GM06990 (cell line): Measurements from ENCODE around the gene PCGF1.

Source experiments
- DNase-seq: peaks from one replicate; pipeline ENCODE4 v3.0.0-alpha.2; 2011; ENCODE audit not compliant: insufficient read length; ENCODE audit errors: extremely low read depth
- H3K27me3 ChIP-seq: replicated peaks from 2 replicates; pipeline ENCODE4 v1.6.0; 2011; ENCODE audit warnings: low read length; ENCODE audit not compliant: control insufficient read depth, insufficient read depth
- H3K36me3 ChIP-seq: 2 replicates; pipeline ENCODE4 v1.5.1; 2011; ENCODE audit warnings: low read length; ENCODE audit not compliant: control insufficient read depth, insufficient read depth
- H3K4me3 ChIP-seq: replicated peaks from 2 replicates; pipeline ENCODE4 v1.5.1; 2011; ENCODE audit warnings: low read depth, mild to moderate bottlenecking, control low read depth, low read length
- TF ChIP-seq, protein P1 (sequence below): IDR thresholded peaks from 2 replicates; pipeline ENCODE4 v1.5.1; 2011; ENCODE audit warnings: low read length, control low read depth, mild to moderate bottlenecking, inconsistent platforms; ENCODE audit not compliant: insufficient read depth, poor library complexity, severe bottlenecking

Gene PCGF1

DNA sequence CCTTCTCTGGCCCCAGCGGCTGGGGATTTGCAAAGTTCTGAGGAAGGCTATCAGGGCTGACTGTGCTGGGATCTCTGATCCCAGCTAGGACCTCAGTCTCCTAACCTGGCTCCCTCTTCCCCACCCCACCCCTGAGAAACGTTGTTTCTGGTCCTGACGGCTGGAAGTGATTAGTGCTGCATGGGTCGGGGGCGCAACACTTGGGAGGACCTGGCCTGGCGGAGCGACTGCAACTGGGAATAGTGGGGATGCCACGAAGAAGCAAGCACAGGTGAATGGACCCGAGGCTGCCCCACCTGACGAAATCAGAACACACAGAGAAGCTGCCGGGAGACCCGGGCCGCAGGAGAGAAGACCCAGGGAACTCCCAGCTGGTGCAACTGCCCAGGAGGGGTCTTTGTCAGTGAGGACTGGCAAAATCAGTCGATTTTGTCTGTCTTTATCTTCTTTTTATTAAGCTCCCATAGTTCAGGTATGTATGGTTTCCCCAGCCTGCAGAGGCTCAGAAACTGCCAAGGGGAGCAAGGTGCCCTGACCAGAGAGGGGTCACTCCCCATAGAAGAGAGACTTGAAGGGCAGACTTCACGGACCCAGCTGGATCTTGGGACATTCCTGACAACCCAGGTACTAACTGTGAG lies 7.4 kb downstream of the PCGF1 start:
- no peak for DNase-seq
- Histone ChIP-seq H3K4me3 (no peak overlapping the region), H3K36me3 (no peaks in the 10 kb centered on the region; the same call in 1 of the 2 replicates), H3K27me3 (peaks cover 2% of the 10 kb centered on the region)
- TF ChIP-seq, protein P1, sequence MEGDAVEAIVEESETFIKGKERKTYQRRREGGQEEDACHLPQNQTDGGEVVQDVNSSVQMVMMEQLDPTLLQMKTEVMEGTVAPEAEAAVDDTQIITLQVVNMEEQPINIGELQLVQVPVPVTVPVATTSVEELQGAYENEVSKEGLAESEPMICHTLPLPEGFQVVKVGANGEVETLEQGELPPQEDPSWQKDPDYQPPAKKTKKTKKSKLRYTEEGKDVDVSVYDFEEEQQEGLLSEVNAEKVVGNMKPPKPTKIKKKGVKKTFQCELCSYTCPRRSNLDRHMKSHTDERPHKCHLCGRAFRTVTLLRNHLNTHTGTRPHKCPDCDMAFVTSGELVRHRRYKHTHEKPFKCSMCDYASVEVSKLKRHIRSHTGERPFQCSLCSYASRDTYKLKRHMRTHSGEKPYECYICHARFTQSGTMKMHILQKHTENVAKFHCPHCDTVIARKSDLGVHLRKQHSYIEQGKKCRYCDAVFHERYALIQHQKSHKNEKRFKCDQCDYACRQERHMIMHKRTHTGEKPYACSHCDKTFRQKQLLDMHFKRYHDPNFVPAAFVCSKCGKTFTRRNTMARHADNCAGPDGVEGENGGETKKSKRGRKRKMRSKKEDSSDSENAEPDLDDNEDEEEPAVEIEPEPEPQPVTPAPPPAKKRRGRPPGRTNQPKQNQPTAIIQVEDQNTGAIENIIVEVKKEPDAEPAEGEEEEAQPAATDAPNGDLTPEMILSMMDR = no peak

DNA sequence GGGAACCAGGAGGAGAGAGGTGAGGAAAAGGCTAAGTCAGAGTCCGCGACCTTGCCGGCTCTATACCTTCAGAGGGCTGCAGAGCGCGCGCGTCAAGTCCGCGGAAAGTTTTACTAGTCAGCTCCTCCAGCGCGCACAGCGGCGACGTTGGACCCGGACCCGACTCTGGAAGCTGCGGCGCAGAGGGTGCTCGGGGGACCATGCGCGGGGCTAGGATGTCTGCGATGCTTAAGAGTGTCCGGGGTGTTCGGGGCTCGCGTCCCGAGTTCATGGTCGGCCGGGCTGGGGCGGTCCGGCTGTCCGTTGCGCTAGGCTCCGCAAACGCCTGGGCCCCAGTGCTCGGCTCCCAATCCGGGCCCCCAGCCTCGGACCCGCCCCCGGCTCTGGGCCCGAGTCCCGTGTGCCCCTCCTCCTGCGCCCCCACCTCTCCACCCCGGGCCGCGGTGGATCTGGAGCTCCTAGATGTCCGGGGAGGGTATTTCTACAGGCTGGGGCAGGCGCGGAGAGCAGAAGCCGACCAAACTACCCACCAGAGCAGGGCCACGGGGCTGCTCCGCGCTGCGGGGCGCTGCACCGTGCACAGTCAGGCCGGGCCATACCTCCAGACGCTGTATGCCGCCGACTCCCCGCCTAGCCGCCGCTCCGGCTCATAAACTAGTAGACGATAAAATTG lies 8.1 kb downstream of the PCGF1 start, which contains the start of gene LBX2:
TSS of gene LBX2 (minus strand) at position 337 of the 673 bp plus-strand sequence. CDS start at position 271, 66 bp downstream.
- H3K4me3 ChIP-seq = peak within 1 kb of the TSS; percentile 46
- DNase-seq = no peak
- TF ChIP-seq, protein P1 = no peak
- no peaks in the 10 kb centered on the region for H3K36me3 ChIP-seq
- H3K27me3 ChIP-seq = peaks cover 2% of the 10 kb centered on the region

DNA sequence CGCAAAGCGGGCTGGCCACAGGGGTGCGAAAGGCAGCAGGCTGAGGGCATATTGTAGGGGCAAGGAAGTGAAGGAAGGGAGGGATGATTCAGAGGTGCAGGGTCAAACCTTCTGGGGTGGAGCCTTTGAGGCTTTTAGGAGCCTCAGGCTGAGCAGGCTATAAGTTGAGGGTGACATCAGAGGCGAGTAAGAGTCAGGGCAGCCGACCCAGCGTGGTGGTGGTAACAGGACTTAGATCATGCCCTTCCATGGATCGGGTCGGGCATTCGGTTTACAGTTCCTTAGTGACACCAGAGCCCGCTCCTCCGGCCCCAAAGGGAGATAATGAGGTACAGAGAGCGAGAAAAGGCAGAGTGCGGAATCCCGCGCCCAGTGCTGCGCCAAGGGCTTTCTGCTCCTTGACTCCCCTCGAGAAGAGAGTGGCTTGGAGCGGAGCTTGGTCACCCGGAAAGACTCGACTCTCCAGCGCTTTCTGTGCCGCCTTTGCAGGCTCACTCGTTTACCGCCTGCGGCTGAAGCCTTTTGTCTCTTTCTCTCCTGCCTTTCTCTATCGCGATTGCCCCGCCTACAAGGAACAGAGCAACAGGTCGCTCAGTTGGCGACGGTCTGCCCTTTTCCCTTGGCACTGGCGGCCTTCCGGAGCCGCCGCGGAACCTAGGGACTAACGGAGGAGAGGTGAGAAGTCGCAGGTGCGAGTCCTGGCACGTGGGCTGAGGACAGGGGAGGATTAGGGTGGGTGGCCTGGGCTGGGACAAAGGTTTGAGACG lies 8.8 kb downstream of the PCGF1 start:
- DNase-seq = no peak
- peaks cover 2% of the 10 kb centered on the region for H3K27me3 ChIP-seq
- no peaks in the 10 kb centered on the region for H3K36me3 ChIP-seq
- peak overlapping the region; percentile 46 for H3K4me3 ChIP-seq
- TF ChIP-seq, protein P1 = no peak

DNA sequence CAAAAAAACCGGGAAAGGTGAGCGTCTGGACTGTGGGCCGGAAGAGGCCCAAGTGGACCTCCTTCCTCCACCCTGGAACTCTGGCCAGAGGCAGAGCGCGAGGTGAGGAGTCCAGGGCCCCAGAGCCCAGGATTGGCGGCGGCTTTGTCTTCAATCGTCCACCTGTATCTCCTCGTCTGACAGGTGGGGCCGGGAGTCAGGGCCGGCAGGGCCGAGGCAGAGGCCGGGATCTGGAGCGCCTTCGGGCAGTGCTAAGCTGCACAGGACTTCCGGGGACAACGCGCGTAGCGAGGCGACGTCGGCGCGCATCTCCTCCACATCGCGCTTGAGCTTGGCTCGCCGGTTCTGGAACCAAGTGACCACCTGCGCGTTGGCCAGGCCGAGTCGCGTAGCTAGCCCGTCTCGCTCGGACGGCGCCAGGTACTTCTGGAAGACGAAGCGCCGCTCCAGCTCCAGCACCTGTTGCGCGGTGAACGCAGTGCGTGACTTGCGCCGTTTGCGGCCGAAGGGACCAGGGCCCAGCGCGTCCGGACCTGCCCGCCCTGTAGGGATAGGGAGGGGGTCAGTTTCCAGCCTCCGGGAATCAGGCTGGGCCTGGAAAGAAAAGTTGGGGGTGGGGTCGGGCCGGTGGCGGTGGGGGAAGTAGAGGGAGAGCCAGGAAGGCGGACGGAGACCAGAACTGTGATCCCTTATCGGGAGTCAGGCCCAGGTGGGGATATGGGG lies 9.6 kb downstream of the PCGF1 start:
- Histone ChIP-seq H3K36me3 (peaks cover 3% of the 10 kb centered on the region; the same call in 1 of the 2 replicates), H3K27me3 (peaks cover 2% of the 10 kb centered on the region), H3K4me3 (peak overlapping the region; percentile 46)
- TF ChIP-seq, protein P1 = no peak
- DNase-seq = no peak

DNA sequence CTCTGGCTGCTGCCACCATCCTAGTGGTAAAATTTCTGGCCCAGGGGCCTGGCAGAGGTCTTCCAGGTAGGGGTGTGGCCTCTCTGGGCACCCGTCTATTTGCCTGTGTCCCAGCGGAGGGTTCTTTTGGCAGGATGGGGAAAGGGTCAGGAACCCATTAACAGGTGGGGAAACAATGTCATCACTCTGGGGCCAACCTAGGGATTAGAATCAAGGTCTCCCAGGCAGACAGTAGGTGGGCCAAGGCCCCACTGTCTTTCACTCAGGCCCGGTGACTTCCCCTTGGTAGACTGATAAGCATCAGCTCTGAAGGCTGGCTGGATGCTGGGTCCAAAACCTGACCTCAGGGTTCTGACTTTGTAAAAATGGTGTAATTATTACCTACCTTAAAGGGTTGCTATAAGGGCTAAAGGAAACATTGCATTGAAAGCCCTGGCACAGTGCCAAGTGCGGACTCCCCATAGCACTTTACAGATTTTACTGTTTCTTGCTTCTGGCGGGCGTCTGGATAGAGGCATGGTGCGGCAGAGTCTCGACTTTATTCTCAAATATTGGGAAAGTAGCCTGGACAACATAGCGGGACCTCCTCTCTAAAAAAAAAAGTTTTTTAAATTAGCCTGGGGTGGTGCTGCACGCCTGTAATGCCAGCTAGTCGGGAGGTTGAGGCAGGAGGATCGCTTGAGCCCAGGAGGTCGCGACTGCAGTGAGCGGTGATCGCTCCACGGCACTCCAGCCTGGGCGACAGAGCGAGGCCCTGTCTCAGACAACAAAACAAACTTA lies 10.3 kb downstream of the PCGF1 start:
- Histone ChIP-seq H3K4me3 (no peak overlapping the region), H3K36me3 (peaks cover 8% of the 10 kb centered on the region), H3K27me3 (peaks cover 2% of the 10 kb centered on the region)
- TF ChIP-seq, protein P1 = no peak
- DNase-seq = no peak
